HG02610 (cell line): ENCODE data around the gene CASQ1.

ENCODE experiments used
- ATAC-seq: cut with Tn5 transposase; IDR thresholded peaks from one replicate; pipeline ENCODE4 v1.9.1; 2021; ENCODE audit warnings: mild to moderate bottlenecking, moderate library complexity; ENCODE audit not compliant: unreplicated experiment

Gene CASQ1

GRCh38 chr1:160189649-160190625, at the start of gene CASQ1:
Gene CASQ1, plus strand, starts transcription at chr1:160190575. Its CDS starts 177 bp downstream, at chr1:160190752.
- ATAC-seq = no peak

GRCh38 chr1:160143695-160144094, 46.7 kb upstream of the CASQ1 start:
- no peak for ATAC-seq

- ATAC-seq = no peak
Measured at GRCh38 chr1:160144921-160145320, 45.5 kb upstream of the CASQ1 start.

GRCh38 chr1:160146107-160146506, 44.3 kb upstream of the CASQ1 start:
- ATAC-seq = no peak

- ATAC-seq = no peak
Measured at GRCh38 chr1:160148121-160148520, 42.3 kb upstream of the CASQ1 start.

- ATAC-seq = no peak
Measured at GRCh38 chr1:160149233-160149632, 41.1 kb upstream of the CASQ1 start.

GRCh38 chr1:160149716-160150115, 40.7 kb upstream of the CASQ1 start:
- no peak for ATAC-seq

- no peak for ATAC-seq
Measured at GRCh38 chr1:160151303-160151702, 39.1 kb upstream of the CASQ1 start, which contains the start of gene ATP1A4. Gene ATP1A4, plus strand, starts transcription at chr1:160151603. Its CDS starts 438 bp downstream, at chr1:160152041.

GRCh38 chr1:160154790-160155189, 35.6 kb upstream of the CASQ1 start:
- ATAC-seq = no peak

- no peak for ATAC-seq
Measured at GRCh38 chr1:160156361-160156760, 34.0 kb upstream of the CASQ1 start.

GRCh38 chr1:160157174-160157573, 33.2 kb upstream of the CASQ1 start:
- no peak for ATAC-seq

- no peak for ATAC-seq
Measured at GRCh38 chr1:160158031-160158430, 32.3 kb upstream of the CASQ1 start.

- no peak for ATAC-seq
Measured at GRCh38 chr1:160158534-160158933, 31.8 kb upstream of the CASQ1 start.

- ATAC-seq = no peak
Measured at GRCh38 chr1:160159846-160160245, 30.5 kb upstream of the CASQ1 start.

GRCh38 chr1:160161965-160162705, 28.2 kb upstream of the CASQ1 start:
- ATAC-seq = no peak

GRCh38 chr1:160162931-160163330, 27.4 kb upstream of the CASQ1 start:
- ATAC-seq = no peak

GRCh38 chr1:160163615-160164014, 26.8 kb upstream of the CASQ1 start:
- ATAC-seq = no peak

- no peak for ATAC-seq
Measured at GRCh38 chr1:160164121-160164520, 26.3 kb upstream of the CASQ1 start.

GRCh38 chr1:160166166-160166868, 24.1 kb upstream of the CASQ1 start:
- no peak for ATAC-seq

GRCh38 chr1:160167056-160167455, 23.3 kb upstream of the CASQ1 start:
- no peak for ATAC-seq

- ATAC-seq = no peak
Measured at GRCh38 chr1:160167580-160167979, 22.8 kb upstream of the CASQ1 start.
